Spleen (tissue), 7 donors: ENCODE measurements around the gene MSH3.

Source experiments
- POLR2A ChIP-seq, 3 donors: fragments of 450-650 bp; IDR thresholded peaks; one replicate each; pipeline ENCODE4 v1.5.1; 2017; ENCODE audit warnings: antibody characterized with exemption in 3 of 3, mild to moderate bottlenecking in 1 of 3
- TF ChIP-seq, protein P1 (sequence below), 11 experiments: fragments of 200-600 bp in 7 of 11; fragments of 450-650 bp in 4 of 11; sonication (generic) in 4 of 11; IDR thresholded peaks in 8 of 11; conservative IDR thresholded peaks in 3 of 11; 1 replicate in 7 of 11; 2 replicates in 4 of 11; pipeline versions ENCODE4 v1.4.0 to v1.8.0; 2016 to 2021; ENCODE audit warnings: antibody characterized with exemption in 11 of 11, inconsistent platforms in 4 of 11, mild to moderate bottlenecking in 1 of 11
- donor health status: DM: no; HTN: no; CAD: no; lungs with moderate emphysema.
- donor health status: DM: no; HTN: no; CAD: no.
- donor health status: DM: no; HTN: no; CAD: no.

DNA sequence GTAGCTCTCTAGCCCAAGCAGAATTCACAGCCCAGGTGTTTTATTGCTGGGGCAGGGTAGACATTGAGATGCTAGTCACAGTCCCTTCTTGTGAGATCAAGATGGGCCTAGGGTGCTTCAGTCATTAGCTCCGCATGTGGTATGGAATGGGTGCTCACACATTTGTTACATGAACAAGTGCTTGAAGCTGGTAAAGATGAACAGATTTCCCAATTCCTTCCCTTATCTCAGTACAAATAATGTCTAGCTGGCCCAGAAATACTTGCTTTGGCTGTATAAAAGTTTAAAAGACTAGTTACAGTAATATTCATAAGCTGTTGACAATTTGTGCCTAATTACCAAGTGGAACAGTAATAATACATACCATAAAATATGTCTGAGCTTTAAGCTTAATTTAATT, 143.7 kb downstream of the MSH3 start:
- TF ChIP-seq POLR2A (IDR thresholded peaks at IDR 0.05), result no peak
- TF ChIP-seq, protein P1, sequence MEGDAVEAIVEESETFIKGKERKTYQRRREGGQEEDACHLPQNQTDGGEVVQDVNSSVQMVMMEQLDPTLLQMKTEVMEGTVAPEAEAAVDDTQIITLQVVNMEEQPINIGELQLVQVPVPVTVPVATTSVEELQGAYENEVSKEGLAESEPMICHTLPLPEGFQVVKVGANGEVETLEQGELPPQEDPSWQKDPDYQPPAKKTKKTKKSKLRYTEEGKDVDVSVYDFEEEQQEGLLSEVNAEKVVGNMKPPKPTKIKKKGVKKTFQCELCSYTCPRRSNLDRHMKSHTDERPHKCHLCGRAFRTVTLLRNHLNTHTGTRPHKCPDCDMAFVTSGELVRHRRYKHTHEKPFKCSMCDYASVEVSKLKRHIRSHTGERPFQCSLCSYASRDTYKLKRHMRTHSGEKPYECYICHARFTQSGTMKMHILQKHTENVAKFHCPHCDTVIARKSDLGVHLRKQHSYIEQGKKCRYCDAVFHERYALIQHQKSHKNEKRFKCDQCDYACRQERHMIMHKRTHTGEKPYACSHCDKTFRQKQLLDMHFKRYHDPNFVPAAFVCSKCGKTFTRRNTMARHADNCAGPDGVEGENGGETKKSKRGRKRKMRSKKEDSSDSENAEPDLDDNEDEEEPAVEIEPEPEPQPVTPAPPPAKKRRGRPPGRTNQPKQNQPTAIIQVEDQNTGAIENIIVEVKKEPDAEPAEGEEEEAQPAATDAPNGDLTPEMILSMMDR (IDR thresholded peaks at IDR 0.05 in 8 of 11, conservative IDR thresholded peaks at IDR 0.05 in 3 of 11), result no peak
